Fibroblast of lung (primary cell): Measurements from ENCODE around the gene ZNF2. TPM values are rescaled to one million over a fixed set of nuclear protein-coding genes. Genes with fewer than 3 reads are reported as not detected.

Experiments used
- DNase-seq, 2 donors: peaks; one replicate each; pipeline versions ENCODE4 v3.0.0 to v3.0.0-alpha.2; 2010; ENCODE audit warnings: low read depth in 2 of 2
- H2AFZ ChIP-seq: 2 replicates; pipeline ENCODE4 v1.5.1; 2012; ENCODE audit warnings: low read length, control low read depth, inconsistent platforms
- H3K27ac ChIP-seq: 2 replicates; pipeline ENCODE4 v1.5.1; 2011; ENCODE audit warnings: low read length, control low read depth; ENCODE audit not compliant: insufficient read depth
- H3K27me3 ChIP-seq: 2 replicates; pipeline ENCODE4 v1.5.1; 2011; ENCODE audit warnings: mild to moderate bottlenecking, low read length; ENCODE audit not compliant: control insufficient read depth, insufficient read depth
- H3K36me3 ChIP-seq: 2 replicates; pipeline ENCODE4 v1.5.1; 2011; ENCODE audit warnings: low read length; ENCODE audit not compliant: control insufficient read depth, insufficient read depth
- H3K4me1 ChIP-seq: 2 replicates; pipeline ENCODE4 v1.5.1; 2011; ENCODE audit warnings: low read length; ENCODE audit not compliant: control insufficient read depth, insufficient read depth; ENCODE audit errors: extremely low read depth
- H3K4me2 ChIP-seq: 2 replicates; pipeline ENCODE4 v1.5.1; 2011; ENCODE audit warnings: low read length, control low read depth; ENCODE audit not compliant: insufficient read depth; ENCODE audit errors: extremely low read depth
- H3K4me3 ChIP-seq, 4 experiments: fragments of 200-600 bp in 1 of 4; sonication (generic) in 1 of 4; replicated peaks in 1 of 4; 2 replicates each; pipeline ENCODE4 v1.5.1; 2011 to 2016; ENCODE audit warnings: low read length in 4 of 4, low read depth in 3 of 4, mild to moderate bottlenecking in 3 of 4, control low read depth in 2 of 4, inconsistent platforms in 1 of 4, mixed read lengths in 1 of 4; ENCODE audit not compliant: insufficient read depth in 1 of 4; ENCODE audit errors: control extremely low read depth in 1 of 4
- H3K79me2 ChIP-seq: 2 replicates; pipeline ENCODE4 v1.5.1; 2012; ENCODE audit warnings: mild to moderate bottlenecking, low read length, inconsistent platforms; ENCODE audit not compliant: control insufficient read depth, insufficient read depth
- H3K9ac ChIP-seq: 2 replicates; pipeline ENCODE4 v1.5.1; 2011; ENCODE audit warnings: mild to moderate bottlenecking, low read length, control low read depth; ENCODE audit not compliant: insufficient read depth
- H3K9me3 ChIP-seq: 2 replicates; pipeline ENCODE4 v1.5.1; 2012; ENCODE audit warnings: low read depth, low read length; ENCODE audit not compliant: control insufficient read depth, insufficient read depth
- H4K20me1 ChIP-seq: 2 replicates; pipeline ENCODE4 v1.5.1; 2011; ENCODE audit warnings: low read length; ENCODE audit not compliant: control insufficient read depth, insufficient read depth; ENCODE audit errors: extremely low read depth
- CTCF ChIP-seq, 2 donors: IDR thresholded peaks in 1 of 2; conservative IDR thresholded peaks in 1 of 2; 1 replicate in 1 of 2; 2 replicates in 1 of 2; pipeline ENCODE4 v1.5.1; 2011 to 2012; ENCODE audit warnings: low read length in 2 of 2, control low read depth in 1 of 2, inconsistent platforms in 1 of 2, low read depth in 1 of 2, mild to moderate bottlenecking in 1 of 2
- EZH2 ChIP-seq: IDR thresholded peaks from 2 replicates; pipeline ENCODE4 v1.5.1; 2012; ENCODE audit warnings: low read length, control low read depth, mild to moderate bottlenecking; ENCODE audit errors: missing control alignments
- polyA plus RNA-seq, 2 donors: library from polyadenylated mRNA; depleted of rRNA in 1 of 2; stranded (reverse) in 1 of 2; unstranded in 1 of 2; fragments of >200 nt; gene quantifications; 2 replicates each; pipeline ENCODE4 v1.2.1, GENCODE V29; 2011 to 2012; ENCODE audit warnings: missing spikeins in 1 of 2
- total RNA-seq: library from RNA; depleted of rRNA; stranded (reverse); fragments of >200 nt; gene quantifications from 2 replicates; pipeline ENCODE4 v1.2.1, GENCODE V29; 2014

The ZNF2 gene
- total and polyA plus RNA-seq, 2 donors (not counting 1 experiment from before 2014, with no cell fraction given) = 5.0 to 11.7 TPM

- H3K9me3 ChIP-seq = no peaks in the 10 kb centered on the region
- H3K27ac ChIP-seq = peak within 1 kb of the TSS; percentile 46
- no peaks in the 10 kb centered on the region for H3K79me2 ChIP-seq
- peak within 1 kb of the TSS; percentile 85 for H3K4me2 ChIP-seq
- H3K4me1 ChIP-seq = no peaks in the 10 kb centered on the region
- peak within 1 kb of the TSS; percentile 58 to 81 (median 68) for H3K4me3 ChIP-seq
- no peak for TF ChIP-seq EZH2
- TF ChIP-seq CTCF (conservative IDR thresholded peaks at IDR 0.05 in 1 of 2, IDR thresholded peaks at IDR 0.05 in 1 of 2; ENCODE audit: low read depth in 1 of 2, low read length in 2 of 2) = no peak
- peaks cover 2% of the 10 kb centered on the region for H4K20me1 ChIP-seq
- H3K36me3 ChIP-seq = peaks cover 8% of the 10 kb centered on the region
- no peaks in the 10 kb centered on the region for H3K27me3 ChIP-seq
- peak within 1 kb of the TSS; percentile 80 for H2AFZ ChIP-seq
- peak; percentile 70 to 76 for DNase-seq
- peak within 1 kb of the TSS; percentile 59 for H3K9ac ChIP-seq
Observed at GRCh38 chr2:95159690-95160449, 5.7 kb upstream of the ZNF2 start, which contains the start of gene ZNF514. Gene ZNF514, minus strand, starts transcription at chr2:95159848. Its CDS starts 6,595 bp downstream, at chr2:95153253.

GRCh38 chr2:95165030-95165370, 609 bp upstream of the ZNF2 start:
- Histone ChIP-seq H3K79me2 (peaks cover 8% of the 10 kb centered on the region), H2AFZ (peak overlapping the region; percentile 100), H3K36me3 (no peaks in the 10 kb centered on the region), H4K20me1 (no peaks in the 10 kb centered on the region), H3K27ac (peak overlapping the region; percentile 100), H3K9ac (peak overlapping the region; percentile 97), H3K4me3 (peak overlapping the region; percentile 91 to 99 (median 96)), H3K9me3 (no peaks in the 10 kb centered on the region), H3K4me2 (peak overlapping the region; percentile 93), H3K27me3 (no peaks in the 10 kb centered on the region), H3K4me1 (no peaks in the 10 kb centered on the region)
- DNase-seq = no peak
- TF ChIP-seq CTCF (conservative IDR thresholded peaks at IDR 0.05 in 1 of 2, IDR thresholded peaks at IDR 0.05 in 1 of 2; ENCODE audit: low read depth in 1 of 2, low read length in 2 of 2) (no peak), EZH2 (no peak)

GRCh38 chr2:95166065-95166763, 605 bp downstream of the ZNF2 start:
- no peaks in the 10 kb centered on the region for H3K4me1 ChIP-seq
- H3K4me3 ChIP-seq = peak overlapping the region; percentile 91 to 99 (median 96)
- H3K4me2 ChIP-seq = peak overlapping the region; percentile 98
- peak overlapping the region; percentile 100 for H3K27ac ChIP-seq
- peaks cover 8% of the 10 kb centered on the region for H3K79me2 ChIP-seq
- no peak for TF ChIP-seq CTCF (conservative IDR thresholded peaks at IDR 0.05 in 1 of 2, IDR thresholded peaks at IDR 0.05 in 1 of 2; ENCODE audit: low read depth in 1 of 2, low read length in 2 of 2)
- TF ChIP-seq EZH2 = no peak
- H4K20me1 ChIP-seq = no peaks in the 10 kb centered on the region
- H3K9ac ChIP-seq = peak overlapping the region; percentile 97
- no peaks in the 10 kb centered on the region for H3K36me3 ChIP-seq
- H2AFZ ChIP-seq = peak overlapping the region; percentile 100
- H3K27me3 ChIP-seq = no peaks in the 10 kb centered on the region
- no peaks in the 10 kb centered on the region for H3K9me3 ChIP-seq
- DNase-seq = no peak
